Activated B cell treated with CpG ODN at 0.5 μM for 24 hours (primary cell): ENCODE measurements around the gene FBXL13. TPM values are rescaled to one million over a fixed set of nuclear protein-coding genes. Genes with fewer than 3 reads are reported as not detected.

Experiments
- ATAC-seq: fragments of 200-7000 bp; cut with Tn5 transposase; one replicate; pipeline ENCODE4 v1.10.0; 2021; ENCODE audit warnings: low read depth, mild to moderate bottlenecking, moderate library complexity
- CTCF ChIA-PET: fragments of 350-600 bp; sonication (Branson Sonifier 250); formaldehyde crosslinking; loops from one replicate; lab custom pipeline; 2021; ENCODE audit warnings: antibody characterized with exemption; lab: Charles Lee
- POLR2A ChIA-PET: fragments of 350-600 bp; sonication (Branson Sonifier 250); formaldehyde crosslinking; loops from one replicate; lab custom pipeline; 2021; ENCODE audit warnings: antibody characterized with exemption; lab: Charles Lee
- DNase-seq: peaks from one replicate; pipeline ENCODE4 v3.0.0; 2022
- H3K27ac Mint-ChIP-seq: one replicate; pipeline ENCODE4 v1.8.0; 2020; ENCODE audit warnings: mixed read lengths
- H3K27me3 Mint-ChIP-seq: one replicate; pipeline ENCODE4 v1.8.0; 2021; ENCODE audit warnings: mixed read lengths
- H3K36me3 Mint-ChIP-seq: one replicate; pipeline ENCODE4 v1.8.0; 2021; ENCODE audit warnings: low read depth, mixed read lengths
- H3K4me1 Mint-ChIP-seq: one replicate; pipeline ENCODE4 v1.8.0; 2021; ENCODE audit warnings: mixed read lengths
- H3K4me3 Mint-ChIP-seq: one replicate; pipeline ENCODE4 v1.8.0; 2020; ENCODE audit warnings: mild to moderate bottlenecking, mixed read lengths
- H3K9me3 Mint-ChIP-seq: one replicate; pipeline ENCODE4 v1.8.0; 2020; ENCODE audit warnings: mixed read lengths
- intact Hi-C: fragments of 100-400 bp; cut with micrococcal nuclease; formaldehyde crosslinking; loops from one replicate; pipeline ENCODE4 v1.15.1; 2024
- total RNA-seq: library from RNA; stranded (reverse); gene quantifications from 2 replicates; pipeline ENCODE4 v1.2.3, GENCODE V29; 2022
- TF ChIP-seq, protein P1 (sequence below): fragments of 200-600 bp; IDR thresholded peaks from one replicate; pipeline ENCODE4 v1.8.0; 2022; ENCODE audit warnings: antibody characterized with exemption, mild to moderate bottlenecking

The FBXL13 gene
- total RNA-seq, 1 donor from 2014 or later = 2.9 TPM

DNA sequence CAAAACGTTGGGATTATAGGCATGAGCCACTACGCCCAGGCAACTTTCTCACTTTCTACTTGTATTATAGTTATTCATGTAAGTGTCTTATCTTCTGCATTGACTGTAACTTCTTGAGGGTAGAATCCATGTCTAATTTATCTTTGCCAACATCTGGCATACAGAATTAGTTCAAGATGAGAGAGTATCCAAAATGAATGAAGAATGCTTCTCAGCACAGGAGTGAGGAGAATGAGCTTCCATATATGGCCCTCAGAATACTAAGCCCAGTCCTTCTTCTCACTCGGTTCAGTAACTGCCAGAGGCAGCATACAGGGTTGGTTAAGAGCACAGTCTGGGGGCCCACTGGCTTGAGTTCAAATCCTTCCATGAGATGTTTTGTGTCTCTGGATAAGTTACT is 236.8 kb downstream of the FBXL13 start:
- no peak for ATAC-seq
- H3K27ac Mint-ChIP-seq = no peak overlapping the region
- intact Hi-C loops = no loop called here
- POLR2A ChIA-PET = no interaction called here
- H3K9me3 Mint-ChIP-seq = no peaks in the 10 kb centered on the region
- CTCF ChIA-PET = no interaction called here
- no peak overlapping the region for H3K4me3 Mint-ChIP-seq
- H3K4me1 Mint-ChIP-seq = no peaks in the 10 kb centered on the region
- TF ChIP-seq, protein P1, sequence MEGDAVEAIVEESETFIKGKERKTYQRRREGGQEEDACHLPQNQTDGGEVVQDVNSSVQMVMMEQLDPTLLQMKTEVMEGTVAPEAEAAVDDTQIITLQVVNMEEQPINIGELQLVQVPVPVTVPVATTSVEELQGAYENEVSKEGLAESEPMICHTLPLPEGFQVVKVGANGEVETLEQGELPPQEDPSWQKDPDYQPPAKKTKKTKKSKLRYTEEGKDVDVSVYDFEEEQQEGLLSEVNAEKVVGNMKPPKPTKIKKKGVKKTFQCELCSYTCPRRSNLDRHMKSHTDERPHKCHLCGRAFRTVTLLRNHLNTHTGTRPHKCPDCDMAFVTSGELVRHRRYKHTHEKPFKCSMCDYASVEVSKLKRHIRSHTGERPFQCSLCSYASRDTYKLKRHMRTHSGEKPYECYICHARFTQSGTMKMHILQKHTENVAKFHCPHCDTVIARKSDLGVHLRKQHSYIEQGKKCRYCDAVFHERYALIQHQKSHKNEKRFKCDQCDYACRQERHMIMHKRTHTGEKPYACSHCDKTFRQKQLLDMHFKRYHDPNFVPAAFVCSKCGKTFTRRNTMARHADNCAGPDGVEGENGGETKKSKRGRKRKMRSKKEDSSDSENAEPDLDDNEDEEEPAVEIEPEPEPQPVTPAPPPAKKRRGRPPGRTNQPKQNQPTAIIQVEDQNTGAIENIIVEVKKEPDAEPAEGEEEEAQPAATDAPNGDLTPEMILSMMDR = no peak
- H3K36me3 Mint-ChIP-seq = no peaks in the 10 kb centered on the region
- no peaks in the 10 kb centered on the region for H3K27me3 Mint-ChIP-seq
- no peak for DNase-seq

DNA sequence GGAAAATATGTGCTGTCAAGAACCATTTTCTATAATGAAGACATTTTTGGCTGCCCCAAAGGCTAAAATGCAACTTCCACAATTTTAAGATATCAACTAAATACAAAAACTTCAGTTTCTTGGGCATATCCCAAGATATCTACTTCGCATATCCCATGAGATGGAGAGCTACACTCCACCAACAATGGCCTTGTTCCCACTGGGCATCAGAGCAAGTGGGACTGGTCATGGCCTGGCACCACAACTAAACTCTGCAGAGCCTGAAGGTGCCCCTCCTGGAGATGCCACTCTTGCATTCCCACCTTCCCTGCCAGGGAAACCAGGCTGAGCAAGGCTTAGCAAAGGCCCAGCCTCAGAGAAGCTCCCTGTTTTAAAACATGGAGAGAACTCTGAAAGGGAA is 237.6 kb downstream of the FBXL13 start:
- H3K27ac Mint-ChIP-seq = no peak overlapping the region
- no peak overlapping the region for H3K4me3 Mint-ChIP-seq
- ChIA-PET POLR2A (no interaction called here), CTCF (no interaction called here)
- no peaks in the 10 kb centered on the region for H3K4me1 Mint-ChIP-seq
- intact Hi-C loops = no loop called here
- no peaks in the 10 kb centered on the region for H3K36me3 Mint-ChIP-seq
- no peak for ATAC-seq
- no peaks in the 10 kb centered on the region for H3K27me3 Mint-ChIP-seq
- TF ChIP-seq, protein P1 = no peak
- DNase-seq = no peak
- H3K9me3 Mint-ChIP-seq = no peaks in the 10 kb centered on the region

DNA sequence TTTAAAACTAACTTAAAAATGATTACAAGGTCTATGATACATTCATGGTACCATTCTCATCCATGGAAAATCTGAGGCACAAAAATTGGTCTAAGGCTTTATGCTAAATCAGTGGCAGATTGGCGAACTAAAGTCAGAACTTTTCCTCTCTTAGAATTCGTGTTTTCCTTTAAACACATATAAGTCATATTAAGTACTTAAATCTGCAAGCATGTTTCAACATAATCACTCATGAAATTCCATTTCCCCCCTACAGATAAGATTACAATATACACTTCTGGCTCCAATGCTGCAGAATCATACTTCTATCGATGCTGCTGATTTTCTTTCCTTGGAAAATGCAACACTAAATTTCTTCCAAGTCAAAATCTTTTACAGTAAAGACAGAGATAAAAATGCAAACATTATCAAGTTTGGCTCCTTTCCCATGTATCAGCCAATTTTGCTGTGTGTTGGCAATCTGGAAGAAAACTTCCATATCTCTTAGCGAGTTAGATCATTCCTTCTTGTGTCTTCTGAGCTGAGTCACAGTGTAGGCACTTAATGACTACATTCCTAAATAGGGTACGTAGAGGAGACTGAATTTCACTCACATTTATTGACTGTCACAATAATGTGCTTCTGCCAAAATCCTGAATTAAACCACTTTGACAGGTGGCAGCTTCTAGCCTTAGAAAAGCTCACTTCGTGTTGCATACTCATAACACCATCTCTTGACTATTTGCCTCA is 238.2 kb downstream of the FBXL13 start:
- H3K4me1 Mint-ChIP-seq = no peaks in the 10 kb centered on the region
- POLR2A ChIA-PET = no interaction called here
- intact Hi-C loops = no loop called here
- no peak overlapping the region for H3K27ac Mint-ChIP-seq
- H3K4me3 Mint-ChIP-seq = no peak overlapping the region
- DNase-seq = no peak
- TF ChIP-seq, protein P1 = no peak
- no peak for ATAC-seq
- H3K36me3 Mint-ChIP-seq = no peaks in the 10 kb centered on the region
- no peaks in the 10 kb centered on the region for H3K9me3 Mint-ChIP-seq
- CTCF ChIA-PET = no interaction called here
- H3K27me3 Mint-ChIP-seq = no peaks in the 10 kb centered on the region

DNA sequence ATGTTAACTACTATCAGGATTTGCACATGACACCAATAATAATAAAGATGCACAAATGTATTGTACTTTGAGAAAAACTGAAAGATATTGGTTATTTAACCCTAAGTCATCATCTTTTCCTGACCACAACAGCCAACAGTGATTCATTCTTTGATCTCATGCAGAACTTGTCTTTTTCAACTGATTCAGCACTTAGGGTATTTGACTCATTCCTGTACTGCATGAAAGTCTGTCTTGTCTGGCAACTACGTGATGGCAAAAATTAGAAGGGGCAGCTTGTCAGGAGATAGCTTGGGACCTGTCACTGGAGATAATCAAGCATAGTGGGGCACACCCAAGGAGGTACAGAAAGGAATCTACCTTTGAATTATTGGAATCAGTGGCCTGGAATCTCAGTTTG is 239.6 kb downstream of the FBXL13 start:
- no peak overlapping the region for H3K27ac Mint-ChIP-seq
- CTCF ChIA-PET = no interaction called here

DNA sequence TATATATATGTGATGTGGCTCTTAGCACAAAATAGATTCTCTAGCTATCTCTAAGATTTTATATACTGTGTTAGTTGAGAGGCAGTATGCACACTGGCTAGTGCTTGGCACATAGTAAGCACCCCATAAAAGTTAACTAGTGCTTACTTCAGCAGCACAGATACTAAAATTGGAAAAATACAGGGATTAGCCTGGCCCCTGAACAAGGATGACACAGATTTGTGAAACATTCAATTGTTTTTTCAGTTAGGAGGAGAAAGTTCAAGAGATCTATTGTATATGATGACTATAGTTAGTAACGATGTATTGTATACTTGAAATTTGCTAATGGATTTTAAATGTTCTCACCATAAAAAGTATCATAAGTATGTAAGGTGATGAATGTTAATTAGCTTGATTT is 240.1 kb downstream of the FBXL13 start:
- H3K27me3 Mint-ChIP-seq = no peaks in the 10 kb centered on the region
- intact Hi-C loops = no loop called here
- no peak overlapping the region for H3K4me3 Mint-ChIP-seq
- ATAC-seq (no peak), DNase-seq (no peak)
- H3K36me3 Mint-ChIP-seq = peaks cover 4% of the 10 kb centered on the region
- TF ChIP-seq, protein P1 = no peak
- H3K27ac Mint-ChIP-seq = no peak overlapping the region
- H3K9me3 Mint-ChIP-seq = no peaks in the 10 kb centered on the region
- ChIA-PET POLR2A (no interaction called here), CTCF (no interaction called here)
- H3K4me1 Mint-ChIP-seq = no peaks in the 10 kb centered on the region

More for the DNA sequence above, 239.6 kb downstream of the FBXL13 start:
- H3K36me3 Mint-ChIP-seq = peaks cover 2% of the 10 kb centered on the region
- TF ChIP-seq, protein P1 = no peak
- H3K4me3 Mint-ChIP-seq = no peak overlapping the region
- intact Hi-C loops = no loop called here
- H3K9me3 Mint-ChIP-seq = no peaks in the 10 kb centered on the region
- H3K4me1 Mint-ChIP-seq = no peaks in the 10 kb centered on the region
- DNase-seq (no peak), ATAC-seq (no peak)
- POLR2A ChIA-PET = no interaction called here
- no peaks in the 10 kb centered on the region for H3K27me3 Mint-ChIP-seq
